Measurements from ENCODE around the gene VRK1. TPM values are rescaled to one million over a fixed set of nuclear protein-coding genes. Genes with fewer than 3 reads are reported as not detected.

Gene VRK1
- total and polyA plus RNA-seq, 2 of the 8 experiments (the other 6 are each of a cell fraction or from before 2014, with no cell fraction given): 24.2 to 64.8 TPM

DNA sequence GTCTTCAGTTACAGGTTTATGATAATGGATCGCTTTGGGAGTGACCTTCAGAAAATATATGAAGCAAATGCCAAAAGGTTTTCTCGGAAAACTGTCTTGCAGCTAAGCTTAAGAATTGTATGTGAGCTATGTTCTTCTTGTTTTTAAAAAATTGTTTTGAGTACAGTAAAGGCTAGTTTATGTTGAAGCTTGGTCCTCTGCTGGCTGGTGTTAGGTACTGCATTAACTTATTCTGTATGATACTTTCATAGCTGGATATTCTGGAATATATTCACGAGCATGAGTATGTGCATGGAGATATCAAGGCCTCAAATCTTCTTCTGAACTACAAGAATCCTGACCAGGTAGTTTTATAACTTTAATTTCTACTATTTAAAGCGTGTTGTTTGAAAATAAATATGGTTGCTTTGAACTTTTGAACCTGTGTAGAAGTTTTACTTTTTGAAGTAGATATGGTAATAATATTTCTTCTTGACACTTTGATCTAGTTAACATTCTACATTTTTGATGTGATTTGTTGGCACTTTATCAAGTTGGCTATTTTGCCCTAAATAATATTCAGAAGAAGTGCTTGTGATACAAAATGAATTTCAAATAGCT, 55.7 kb downstream of the VRK1 start:
- Histone ChIP-seq H3K79me2 (ENCODE audit: control insufficient read depth in 1 of 2, insufficient read depth in 2 of 2, low read length in 2 of 2) (no peaks in the 10 kb centered on the region), H3K4me1 (replicated peaks in 1 of 4; ENCODE audit: control insufficient read depth in 3 of 4, insufficient read depth in 4 of 4, low read length in 3 of 4) (no peaks in the 10 kb centered on the region), H2BK12ac (ENCODE audit: low read depth, low read length) (no peak overlapping the region), H2BK5ac (ENCODE audit: low read depth, low read length) (no peak overlapping the region), H3K23me2 (ENCODE audit: low read depth, low read length) (no peaks in the 10 kb centered on the region), H2AK5ac (ENCODE audit: low read depth, low read length) (no peak overlapping the region), H4K20me1 (replicated peaks in 1 of 2; ENCODE audit: control insufficient read depth in 1 of 2, insufficient read depth in 2 of 2, low read length in 2 of 2) (peaks cover 0 to 3% of the 10 kb centered on the region in 2 experiments), H2BK20ac (ENCODE audit: low read length) (no peak overlapping the region), H4K8ac (ENCODE audit: extremely low read depth, insufficient read depth, low read length) (no peak overlapping the region), H3K23ac (ENCODE audit: insufficient read length) (no peak overlapping the region), H3K4ac (replicated peaks; ENCODE audit: insufficient read length, low read depth, low read length) (no peak overlapping the region), H4K91ac (replicated peaks; ENCODE audit: insufficient read length, low read length) (no peak overlapping the region), H3K27me3 (replicated peaks in 1 of 4; ENCODE audit: control insufficient read depth in 3 of 4, extremely low read depth in 1 of 4, insufficient read depth in 3 of 4, low read length in 3 of 4) (no peaks in the 10 kb centered on the region), H3K79me1 (ENCODE audit: low read depth, low read length) (no peaks in the 10 kb centered on the region), H2BK120ac (replicated peaks; ENCODE audit: low read depth, low read length) (no peak overlapping the region), H3K36me3 (ENCODE audit: control insufficient read depth in 2 of 4, insufficient read depth in 4 of 4, low read length in 3 of 4) (peaks cover 5 to 32% (median 19%) of the 10 kb centered on the region in 4 experiments; a peak in 7 of 8 replicates), H3K4me2 (ENCODE audit: insufficient read depth in 1 of 2, low read depth in 2 of 2, low read length in 2 of 2) (no peak overlapping the region), H3K18ac (ENCODE audit: extremely low read depth, low read length) (no peak overlapping the region), H3K14ac (ENCODE audit: insufficient read length) (no peak overlapping the region), H2AFZ (ENCODE audit: low read length) (no peak overlapping the region), H3K9me3 (ENCODE audit: insufficient read depth in 2 of 2, low read depth in 1 of 2, low read length in 1 of 2) (no peaks in the 10 kb centered on the region), H3K56ac (replicated peaks; ENCODE audit: insufficient read length, low read depth, low read length) (no peak overlapping the region), H3K4me3 (ENCODE audit: extremely low read depth in 1 of 4, insufficient read depth in 2 of 4, low read depth in 3 of 4, low read length in 4 of 4) (no peak overlapping the region), H3K27ac (ENCODE audit: low read depth, low read length) (no peak overlapping the region), H4K5ac (ENCODE audit: insufficient read length, low read depth, low read length) (no peak overlapping the region), H3K9ac (replicated peaks in 1 of 4; ENCODE audit: extremely low read depth in 1 of 4, low read depth in 3 of 4, low read length in 3 of 4) (no peak overlapping the region), H2BK15ac (ENCODE audit: low read length) (no peak overlapping the region)
- 84% methylated on average over 4 of the region's 4 CpGs; no CpG with 5 or more reads in 1 of the 2 experiments for WGBS, 2 experiments (ENCODE audit: extremely low coverage in 1 of 2, insufficient coverage in 1 of 2, insufficient read length in 1 of 2, insufficient replicate concordance in 2 of 2, low coverage in 1 of 2, low lambda C conversion rate in 2 of 2, missing lambda C conversion rate in 1 of 2)
- DNase-seq (ENCODE audit: low read depth in 1 of 2, low spot score in 2 of 2) (no peak), FAIRE-seq (no peak)
- CTCF ChIA-PET (ENCODE audit: partially characterized antibody): interaction anchor here (0.7 to 3.2 kb wide), 48 partner anchors 9 to 471 kb away, joined by 3 to 23 read pairs (median 4); no protein-coding TSS in a partner anchor
- POLR2A ChIA-PET (ENCODE audit: partially characterized antibody): no interaction called here
- TF ChIP-seq BCL11A (IDR thresholded peaks at IDR 0.05; ENCODE audit: low read depth in 2 of 2, low read length in 2 of 2) (no peak), CBX8 (IDR thresholded peaks at IDR 0.05; ENCODE audit: borderline replicate concordance, low read depth, low read length) (no peak), CHD1 (IDR thresholded peaks at IDR 0.05; ENCODE audit: low read depth, low read length) (no peak), RXRA (IDR thresholded peaks at IDR 0.05; ENCODE audit: insufficient read depth, low read depth, low read length) (no peak), CBX5 (IDR thresholded peaks at IDR 0.05; ENCODE audit: low read depth, low read length) (no peak), RBBP5 (IDR thresholded peaks at IDR 0.05; ENCODE audit: borderline replicate concordance, low read depth, low read length) (no peak), NRF1 (IDR thresholded peaks at IDR 0.05; ENCODE audit: low read depth, low read length) (no peak)
- TF ChIP-seq, protein P1, sequence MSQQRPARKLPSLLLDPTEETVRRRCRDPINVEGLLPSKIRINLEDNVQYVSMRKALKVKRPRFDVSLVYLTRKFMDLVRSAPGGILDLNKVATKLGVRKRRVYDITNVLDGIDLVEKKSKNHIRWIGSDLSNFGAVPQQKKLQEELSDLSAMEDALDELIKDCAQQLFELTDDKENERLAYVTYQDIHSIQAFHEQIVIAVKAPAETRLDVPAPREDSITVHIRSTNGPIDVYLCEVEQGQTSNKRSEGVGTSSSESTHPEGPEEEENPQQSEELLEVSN (IDR thresholded peaks at IDR 0.05): no peak
- TF ChIP-seq, protein P2, sequence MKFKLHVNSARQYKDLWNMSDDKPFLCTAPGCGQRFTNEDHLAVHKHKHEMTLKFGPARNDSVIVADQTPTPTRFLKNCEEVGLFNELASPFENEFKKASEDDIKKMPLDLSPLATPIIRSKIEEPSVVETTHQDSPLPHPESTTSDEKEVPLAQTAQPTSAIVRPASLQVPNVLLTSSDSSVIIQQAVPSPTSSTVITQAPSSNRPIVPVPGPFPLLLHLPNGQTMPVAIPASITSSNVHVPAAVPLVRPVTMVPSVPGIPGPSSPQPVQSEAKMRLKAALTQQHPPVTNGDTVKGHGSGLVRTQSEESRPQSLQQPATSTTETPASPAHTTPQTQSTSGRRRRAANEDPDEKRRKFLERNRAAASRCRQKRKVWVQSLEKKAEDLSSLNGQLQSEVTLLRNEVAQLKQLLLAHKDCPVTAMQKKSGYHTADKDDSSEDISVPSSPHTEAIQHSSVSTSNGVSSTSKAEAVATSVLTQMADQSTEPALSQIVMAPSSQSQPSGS (IDR thresholded peaks at IDR 0.05; ENCODE audit: low read length): no peak

Data from H1 (cell line).